B cell (primary cell): ENCODE measurements around the gene ATXN2. TPM values are rescaled to one million over a fixed set of nuclear protein-coding genes. Genes with fewer than 3 reads are reported as not detected.

Experiments used
- ATAC-seq: fragments of 200-7000 bp; cut with Tn5 transposase; one replicate; pipeline ENCODE4 v1.10.0; 2021; ENCODE audit warnings: low read depth, mild to moderate bottlenecking, moderate number of reproducible peaks, moderate library complexity
- CTCF ChIA-PET: fragments of 350-600 bp; sonication (Branson Sonifier 250); formaldehyde crosslinking; loops from one replicate; lab custom pipeline; 2021; ENCODE audit warnings: antibody characterized with exemption, inconsistent platforms; lab: Charles Lee
- POLR2A ChIA-PET: fragments of 350-600 bp; sonication (Branson Sonifier 250); formaldehyde crosslinking; loops from one replicate; lab custom pipeline; 2021; ENCODE audit warnings: antibody characterized with exemption; lab: Charles Lee
- DNase-seq: peaks from one replicate; pipeline ENCODE4 v3.0.0; 2013
- H2AFZ ChIP-seq: 2 replicates; pipeline ENCODE4 v1.6.1; 2012; ENCODE audit warnings: mild to moderate bottlenecking, low read depth, low read length; ENCODE audit not compliant: insufficient read depth, poor library complexity, severe bottlenecking
- H3K27ac ChIP-seq, 2 donors: 1 replicate in 1 of 2; 2 replicates in 1 of 2; pipeline ENCODE4 v1.5.1; 2012 to 2013; ENCODE audit warnings: low read length in 2 of 2, mild to moderate bottlenecking in 2 of 2, moderate library complexity in 1 of 2
- H3K27me3 ChIP-seq, 4 experiments: fragments of 200-600 bp in 1 of 4; sonication (generic) in 1 of 4; replicated peaks in 1 of 4; 1 replicate in 2 of 4; 2 replicates in 2 of 4; pipeline versions ENCODE4 v1.6.1 to v1.7.0; 2013 to 2016; ENCODE audit warnings: low read length in 3 of 4, mild to moderate bottlenecking in 2 of 4, mixed read lengths in 1 of 4, moderate library complexity in 1 of 4; ENCODE audit not compliant: insufficient read depth in 4 of 4, control insufficient read depth in 3 of 4; ENCODE audit errors: control extremely low read depth in 1 of 4
- H3K36me3 ChIP-seq, 2 experiments: replicated peaks in 1 of 2; 1 replicate in 1 of 2; 2 replicates in 1 of 2; pipeline versions ENCODE4 v1.6.1 to v1.7.1; 2013; ENCODE audit warnings: low read length in 1 of 2; ENCODE audit not compliant: insufficient read depth in 2 of 2, control insufficient read depth in 1 of 2; ENCODE audit errors: control extremely low read depth in 1 of 2, extremely low read depth in 1 of 2
- H3K4me1 ChIP-seq, 2 donors: fragments of 200-600 bp in 1 of 2; sonication (generic) in 1 of 2; 1 replicate in 1 of 2; 2 replicates in 1 of 2; pipeline versions ENCODE4 v1.5.1 to v1.6.1; 2013 to 2017; ENCODE audit warnings: low read length in 2 of 2; ENCODE audit not compliant: control insufficient read depth in 2 of 2, insufficient read depth in 2 of 2
- H3K4me2 ChIP-seq: replicated peaks from 2 replicates; pipeline ENCODE3; 2012; ENCODE audit warnings: mild to moderate bottlenecking, low read depth, low read length; ENCODE audit not compliant: poor library complexity, severe bottlenecking
- H3K4me3 ChIP-seq, 5 experiments: fragments of 200-600 bp in 1 of 5; sonication (generic) in 1 of 5; 1 replicate in 3 of 5; 2 replicates in 2 of 5; pipeline versions ENCODE4 v1.5.1 to v1.7.0; 2011 to 2016; ENCODE audit warnings: low read length in 4 of 5, mild to moderate bottlenecking in 4 of 5, low read depth in 2 of 5, control low read depth in 1 of 5, moderate library complexity in 1 of 5; ENCODE audit not compliant: insufficient read depth in 1 of 5; ENCODE audit errors: control extremely low read depth in 1 of 5, extremely low read depth in 1 of 5
- H3K79me2 ChIP-seq: fragments of 200-600 bp; sonication (generic); one replicate; pipeline ENCODE4 v1.6.0; 2016; ENCODE audit warnings: low read length; ENCODE audit not compliant: control insufficient read depth, insufficient read depth
- H3K9ac ChIP-seq: fragments of 200-600 bp; sonication (generic); 2 replicates; pipeline ENCODE4 v1.6.1; 2017; ENCODE audit warnings: mild to moderate bottlenecking, low read length, moderate library complexity
- H3K9me3 ChIP-seq, 3 donors: one replicate each; pipeline versions ENCODE4 v1.6.1 to v1.7.1; 2013; ENCODE audit warnings: low read length in 2 of 3; ENCODE audit not compliant: control insufficient read depth in 2 of 3, insufficient read depth in 1 of 3; ENCODE audit errors: control extremely low read depth in 1 of 3
- H4K20me1 ChIP-seq: 2 replicates; pipeline ENCODE4 v1.6.0; 2012; ENCODE audit warnings: mild to moderate bottlenecking, low read length; ENCODE audit not compliant: insufficient read depth, control insufficient read depth, poor library complexity, severe bottlenecking
- H3K27ac Mint-ChIP-seq: one replicate; pipeline ENCODE4 v1.8.0; 2021; ENCODE audit warnings: mixed read lengths
- H3K27me3 Mint-ChIP-seq: one replicate; pipeline ENCODE4 v1.8.0; 2021; ENCODE audit warnings: mixed read lengths
- H3K4me1 Mint-ChIP-seq: one replicate; pipeline ENCODE4 v1.8.0; 2021; ENCODE audit warnings: mixed read lengths
- H3K4me3 Mint-ChIP-seq: one replicate; pipeline ENCODE4 v1.8.0; 2021; ENCODE audit warnings: mixed read lengths
- H3K9me3 Mint-ChIP-seq: one replicate; pipeline ENCODE4 v1.8.0; 2022; ENCODE audit warnings: mixed read lengths; ENCODE audit not compliant: insufficient read depth
- CTCF ChIP-seq: fragments of 200-600 bp; IDR thresholded peaks from one replicate; pipeline ENCODE4 v1.8.0; 2022; ENCODE audit warnings: antibody characterized with exemption, mild to moderate bottlenecking
- EZH2 ChIP-seq: IDR thresholded peaks from 2 replicates; pipeline ENCODE4 v1.6.1; 2012; ENCODE audit warnings: borderline replicate concordance, low read depth, mild to moderate bottlenecking, moderate library complexity, low read length; ENCODE audit not compliant: insufficient read depth, poor library complexity, severe bottlenecking
- WGBS: methylation state at CpG from one replicate; pipeline ENCODE4 v1.1.5; 2013; ENCODE audit warnings: missing lambda C conversion rate; ENCODE audit not compliant: insufficient coverage; 5-methylcytosine and 5-hydroxymethylcytosine counted together
- intact Hi-C: fragments of 100-400 bp; cut with micrococcal nuclease; formaldehyde crosslinking; loops from one replicate; pipeline ENCODE4 v1.10.0; 2022
- polyA plus RNA-seq: library from polyadenylated mRNA; depleted of rRNA; stranded (reverse); fragments of >200 nt; gene quantifications from 2 replicates; pipeline ENCODE4 v1.2.3, GENCODE V29; 2012
- total RNA-seq, 2 donors: library from RNA; stranded (reverse); fragments of 120-200 nt in 1 of 2; gene quantifications; 1 replicate in 1 of 2; 2 replicates in 1 of 2; pipeline versions ENCODE4 v1.2.3 to v1.2.4, GENCODE V29; 2013 to 2022

ATXN2 gene
- total and polyA plus RNA-seq, 2 donors (not counting 1 experiment from before 2014, with no cell fraction given), result 28.2 to 83.8 TPM

GRCh38 chr12:111418594-111418880 lies 180.6 kb downstream of the ATXN2 start:
- peaks cover 52% of the 10 kb centered on the region for H4K20me1 ChIP-seq
- POLR2A ChIA-PET, result no interaction called here
- 97% methylated on average over 30 of the region's 30 CpGs for WGBS
- CTCF ChIA-PET, result interaction anchor here (0.8 to 2.3 kb wide), 2 partner anchors 22 to 33 kb away, joined by 4 to 10 read pairs; no protein-coding TSS in a partner anchor
- Mint-ChIP-seq H3K9me3 (no peaks in the 10 kb centered on the region), H3K27ac (no peak overlapping the region), H3K4me1 (peaks cover 33% of the 10 kb centered on the region), H3K4me3 (no peak overlapping the region), H3K27me3 (no peaks in the 10 kb centered on the region)
- DNase-seq (no peak), ATAC-seq (no peak)
- H2AFZ ChIP-seq, result no peak overlapping the region
- peaks cover 11 to 50% of the 10 kb centered on the region in 2 experiments for H3K36me3 ChIP-seq
- intact Hi-C loops, result no loop called here
- H3K4me3 ChIP-seq, result no peak overlapping the region
- TF ChIP-seq EZH2 (no peak), CTCF (no peak)
- no peak overlapping the region for H3K4me2 ChIP-seq
- H3K9me3 ChIP-seq, result no peaks in the 10 kb centered on the region
- no peaks in the 10 kb centered on the region for H3K27me3 ChIP-seq
- H3K79me2 ChIP-seq, result peaks cover 95% of the 10 kb centered on the region
- no peak overlapping the region for H3K27ac ChIP-seq
- H3K4me1 ChIP-seq, result peaks cover 5 to 8% of the 10 kb centered on the region in 2 donors
- H3K9ac ChIP-seq, result no peak overlapping the region

GRCh38 chr12:111417784-111418593 lies 181.1 kb downstream of the ATXN2 start:
- Histone ChIP-seq H2AFZ (no peak overlapping the region), H3K27ac (no peak overlapping the region), H3K4me1 (peaks cover 6 to 14% of the 10 kb centered on the region in 2 donors), H3K27me3 (no peaks in the 10 kb centered on the region), H3K79me2 (peaks cover 95% of the 10 kb centered on the region), H4K20me1 (peaks cover 57% of the 10 kb centered on the region), H3K36me3 (peaks cover 11 to 53% of the 10 kb centered on the region in 2 experiments), H3K4me2 (no peak overlapping the region), H3K4me3 (no peak overlapping the region), H3K9ac (no peak overlapping the region), H3K9me3 (no peaks in the 10 kb centered on the region)
- POLR2A ChIA-PET, result no interaction called here
- intact Hi-C loops, result no loop called here
- CTCF ChIA-PET, result interaction anchor here (0.8 to 2.3 kb wide), 2 partner anchors 21 to 34 kb away, joined by 4 to 10 read pairs; no protein-coding TSS in a partner anchor
- H3K27ac Mint-ChIP-seq, result no peak overlapping the region
- DNase-seq (no peak), ATAC-seq (no peak)
- WGBS, result 98% methylated on average over 66 of the region's 67 CpGs
- no peak for TF ChIP-seq EZH2
- TF ChIP-seq CTCF, result no peak
- no peaks in the 10 kb centered on the region for H3K9me3 Mint-ChIP-seq
- H3K4me3 Mint-ChIP-seq, result no peak overlapping the region
- H3K27me3 Mint-ChIP-seq, result no peaks in the 10 kb centered on the region
- peaks cover 37% of the 10 kb centered on the region for H3K4me1 Mint-ChIP-seq
